OCI-LY7 (cell line): Measurements from ENCODE around the gene RAD50.

ENCODE experiments used
- EZH2phosphoT487 ChIP-seq: fragments of 200-600 bp; sonication (generic); IDR thresholded peaks from 2 replicates; pipeline ENCODE4 v1.6.1; 2018; ENCODE audit warnings: low read depth, borderline replicate concordance, mild to moderate bottlenecking, mixed run types, antibody characterized with exemption, low read length, moderate library complexity, mixed read lengths
- TF ChIP-seq, protein P1 (sequence below): fragments of 200-600 bp; sonication (generic); conservative IDR thresholded peaks from 2 replicates; pipeline ENCODE4 v1.5.1; 2014; ENCODE audit warnings: mild to moderate bottlenecking, antibody characterized with exemption, low read length, moderate library complexity, mixed read lengths

DNA sequence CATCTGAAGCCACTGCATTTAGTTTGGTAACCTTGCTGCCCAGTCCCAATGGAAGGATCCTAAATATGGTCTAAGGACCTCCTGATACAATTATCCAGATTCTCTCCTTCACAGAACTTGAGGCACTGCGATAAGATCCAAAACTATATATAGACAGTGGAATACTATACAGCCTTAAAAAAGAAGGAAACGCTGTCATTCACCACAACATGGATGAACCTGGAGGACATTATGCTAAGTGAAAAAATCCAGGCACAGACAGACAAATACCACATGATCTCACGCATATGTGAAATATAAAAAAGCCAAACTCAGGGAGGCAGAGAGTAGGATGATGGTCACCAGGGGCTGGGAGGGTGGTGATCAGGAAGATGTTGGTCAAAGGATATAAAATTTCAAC, 114.2 kb downstream of the RAD50 start:
- TF ChIP-seq, protein P1, sequence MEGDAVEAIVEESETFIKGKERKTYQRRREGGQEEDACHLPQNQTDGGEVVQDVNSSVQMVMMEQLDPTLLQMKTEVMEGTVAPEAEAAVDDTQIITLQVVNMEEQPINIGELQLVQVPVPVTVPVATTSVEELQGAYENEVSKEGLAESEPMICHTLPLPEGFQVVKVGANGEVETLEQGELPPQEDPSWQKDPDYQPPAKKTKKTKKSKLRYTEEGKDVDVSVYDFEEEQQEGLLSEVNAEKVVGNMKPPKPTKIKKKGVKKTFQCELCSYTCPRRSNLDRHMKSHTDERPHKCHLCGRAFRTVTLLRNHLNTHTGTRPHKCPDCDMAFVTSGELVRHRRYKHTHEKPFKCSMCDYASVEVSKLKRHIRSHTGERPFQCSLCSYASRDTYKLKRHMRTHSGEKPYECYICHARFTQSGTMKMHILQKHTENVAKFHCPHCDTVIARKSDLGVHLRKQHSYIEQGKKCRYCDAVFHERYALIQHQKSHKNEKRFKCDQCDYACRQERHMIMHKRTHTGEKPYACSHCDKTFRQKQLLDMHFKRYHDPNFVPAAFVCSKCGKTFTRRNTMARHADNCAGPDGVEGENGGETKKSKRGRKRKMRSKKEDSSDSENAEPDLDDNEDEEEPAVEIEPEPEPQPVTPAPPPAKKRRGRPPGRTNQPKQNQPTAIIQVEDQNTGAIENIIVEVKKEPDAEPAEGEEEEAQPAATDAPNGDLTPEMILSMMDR = no peak
- no peak for TF ChIP-seq EZH2phosphoT487
